ENCODE results near the gene VCY1B. TPM values are rescaled to one million over a fixed set of nuclear protein-coding genes. Genes with fewer than 3 reads are reported as not detected.
"Not testable (repeated sequence)": the region's sequence is repeated elsewhere in the genome, so short reads cannot be mapped to it uniquely, and the experiment has no call there.

Gene VCY1B
- total RNA-seq: not detected in 2 replicates

DNA sequence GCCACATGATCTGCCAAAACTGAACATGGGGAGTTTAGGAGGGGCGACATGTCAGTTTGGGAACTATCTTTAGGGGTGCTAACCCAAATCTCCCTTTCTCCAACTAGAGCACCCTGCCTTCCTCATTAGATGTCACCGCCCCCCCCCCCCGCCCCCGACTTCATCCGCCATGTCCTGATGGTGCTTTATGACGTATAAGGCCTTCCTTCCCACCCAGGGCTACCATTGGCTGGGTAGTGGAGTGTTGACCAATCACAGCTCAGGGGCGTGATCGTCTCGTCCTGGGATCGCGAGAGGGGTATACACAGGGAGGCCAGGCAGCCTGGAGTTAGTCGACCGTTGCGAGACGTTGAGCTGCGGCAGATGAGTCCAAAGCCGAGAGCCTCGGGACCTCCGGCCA, at the start of gene VCY1B:
VCY1B (plus strand) TSS at position 301 of the 400 bp plus-strand sequence; CDS start at position 364, 63 bp downstream.
- DNase-seq (ENCODE audit: low read depth): not testable (repeated sequence)

DNA sequence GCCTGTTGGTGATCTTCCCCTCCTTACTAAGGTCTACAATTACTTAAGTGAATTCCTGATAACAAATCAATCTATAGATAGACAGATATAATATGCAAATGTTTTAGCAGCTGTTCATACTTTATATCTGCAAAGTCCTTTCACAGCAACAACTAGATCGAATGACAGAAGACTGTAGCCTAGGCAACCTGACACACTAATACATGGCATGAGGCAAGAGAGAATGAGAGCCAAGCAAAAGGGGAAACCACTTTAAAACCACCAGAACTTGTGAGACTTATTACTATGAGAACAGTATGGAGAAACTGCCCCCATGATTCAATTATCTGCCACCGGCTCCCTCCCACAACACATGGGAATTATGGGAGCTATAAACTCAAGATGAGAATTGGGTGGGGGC, 44.1 kb upstream of the VCY1B start:
- DNase-seq (ENCODE audit: low read depth): not testable (repeated sequence)

DNA sequence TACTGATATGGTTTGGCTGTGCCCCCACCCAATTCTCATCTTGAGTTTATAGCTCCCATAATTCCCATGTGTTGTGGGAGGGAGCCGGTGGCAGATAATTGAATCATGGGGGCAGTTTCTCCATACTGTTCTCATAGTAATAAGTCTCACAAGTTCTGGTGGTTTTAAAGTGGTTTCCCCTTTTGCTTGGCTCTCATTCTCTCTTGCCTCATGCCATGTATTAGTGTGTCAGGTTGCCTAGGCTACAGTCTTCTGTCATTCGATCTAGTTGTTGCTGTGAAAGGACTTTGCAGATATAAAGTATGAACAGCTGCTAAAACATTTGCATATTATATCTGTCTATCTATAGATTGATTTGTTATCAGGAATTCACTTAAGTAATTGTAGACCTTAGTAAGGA, 25.6 kb upstream of the VCY1B start:
- DNase-seq (ENCODE audit: low read depth): not testable (repeated sequence)

DNA sequence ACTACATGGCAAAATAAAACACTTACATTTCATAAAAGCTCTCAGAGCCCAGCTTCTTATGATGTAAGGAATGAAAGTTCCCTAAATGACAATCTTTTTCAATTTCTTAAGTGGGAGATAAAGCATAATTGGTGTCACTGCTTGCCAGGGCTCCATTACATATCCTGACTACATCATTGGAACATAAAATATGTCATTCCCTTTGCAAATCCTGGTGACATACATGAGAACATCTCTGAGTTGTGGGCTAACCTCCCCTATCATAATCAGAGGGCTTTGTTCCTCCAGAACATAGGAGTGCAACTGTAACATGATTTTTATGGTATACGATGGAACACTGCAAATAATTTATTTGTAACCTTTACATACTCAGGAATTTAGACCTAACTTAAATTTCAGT, 29.9 kb downstream of the VCY1B start:
- no peak for DNase-seq (ENCODE audit: low read depth)

Other genes starting within 250 kb of the VCY1B start
- gene VCY, start 69.8 kb upstream of the VCY1B start, total RNA-seq: not detected in 2 replicates